ENCODE results near the gene PAMR1. TPM values are rescaled to one million over a fixed set of nuclear protein-coding genes. Genes with fewer than 3 reads are reported as not detected.

The PAMR1 gene
- total RNA-seq, 1 donor from 2014 or later: 37.1 TPM

- Histone ChIP-seq H3K4me3 (ENCODE audit: low read length in 3 of 3) (no peak overlapping the region), H3K9ac (ENCODE audit: low read depth in 1 of 3, low read length in 3 of 3) (no peak overlapping the region), H3K27ac (ENCODE audit: low read depth, low read length) (no peak overlapping the region), H3K27me3 (ENCODE audit: control insufficient read depth in 3 of 3, insufficient read depth in 3 of 3, low read length in 3 of 3) (peaks cover 0 to 7% (median 6%) of the 10 kb centered on the region in 3 donors), H3K4me1 (ENCODE audit: control insufficient read depth in 3 of 3, insufficient read depth in 3 of 3, low read length in 3 of 3) (peaks cover 0 to 2% (median 0%) of the 10 kb centered on the region in 3 donors), H3K36me3 (ENCODE audit: control insufficient read depth in 3 of 3, insufficient read depth in 3 of 3, low read length in 3 of 3) (no peaks in the 10 kb centered on the region), H3K9me3 (ENCODE audit: control insufficient read depth in 3 of 3, low read length in 3 of 3) (no peaks in the 10 kb centered on the region)
These were observed 122.4 kb downstream of the PAMR1 start for GRCh38 chr11:35402751-35403660.

GRCh38 chr11:35398881-35399280 is 126.5 kb downstream of the PAMR1 start:
- H3K9ac ChIP-seq (ENCODE audit: low read depth in 1 of 3, low read length in 3 of 3): no peak overlapping the region
- no peaks in the 10 kb centered on the region for H3K36me3 ChIP-seq (ENCODE audit: control insufficient read depth in 3 of 3, insufficient read depth in 3 of 3, low read length in 3 of 3)
- no peaks in the 10 kb centered on the region for H3K27me3 ChIP-seq (ENCODE audit: control insufficient read depth in 3 of 3, insufficient read depth in 3 of 3, low read length in 3 of 3)
- no peaks in the 10 kb centered on the region for H3K9me3 ChIP-seq (ENCODE audit: control insufficient read depth in 3 of 3, low read length in 3 of 3)
- no peak overlapping the region for H3K27ac ChIP-seq (ENCODE audit: low read depth, low read length)
- no peak overlapping the region for H3K4me3 ChIP-seq (ENCODE audit: low read length in 3 of 3)
- H3K4me1 ChIP-seq (ENCODE audit: control insufficient read depth in 3 of 3, insufficient read depth in 3 of 3, low read length in 3 of 3): no peaks in the 10 kb centered on the region

- H3K27me3 ChIP-seq (ENCODE audit: control insufficient read depth in 3 of 3, insufficient read depth in 3 of 3, low read length in 3 of 3): no peaks in the 10 kb centered on the region
- H3K4me3 ChIP-seq (ENCODE audit: low read length in 3 of 3): no peak overlapping the region
- H3K36me3 ChIP-seq (ENCODE audit: control insufficient read depth in 3 of 3, insufficient read depth in 3 of 3, low read length in 3 of 3): no peaks in the 10 kb centered on the region
- no peak overlapping the region for H3K27ac ChIP-seq (ENCODE audit: low read depth, low read length)
- no peaks in the 10 kb centered on the region for H3K9me3 ChIP-seq (ENCODE audit: control insufficient read depth in 3 of 3, low read length in 3 of 3)
- H3K9ac ChIP-seq (ENCODE audit: low read depth in 1 of 3, low read length in 3 of 3): no peak overlapping the region
- H3K4me1 ChIP-seq (ENCODE audit: control insufficient read depth in 3 of 3, insufficient read depth in 3 of 3, low read length in 3 of 3): peaks cover 4 to 10% (median 7%) of the 10 kb centered on the region in 3 donors
These were observed 130.5 kb downstream of the PAMR1 start for GRCh38 chr11:35394941-35395340.

- no peaks in the 10 kb centered on the region for H3K36me3 ChIP-seq (ENCODE audit: control insufficient read depth in 3 of 3, insufficient read depth in 3 of 3, low read length in 3 of 3)
- H3K9ac ChIP-seq (ENCODE audit: low read depth in 1 of 3, low read length in 3 of 3): no peak overlapping the region
- no peaks in the 10 kb centered on the region for H3K27me3 ChIP-seq (ENCODE audit: control insufficient read depth in 3 of 3, insufficient read depth in 3 of 3, low read length in 3 of 3)
- no peaks in the 10 kb centered on the region for H3K9me3 ChIP-seq (ENCODE audit: control insufficient read depth in 3 of 3, low read length in 3 of 3)
- H3K27ac ChIP-seq (ENCODE audit: low read depth, low read length): no peak overlapping the region
- H3K4me1 ChIP-seq (ENCODE audit: control insufficient read depth in 3 of 3, insufficient read depth in 3 of 3, low read length in 3 of 3): peaks cover 4 to 10% (median 7%) of the 10 kb centered on the region in 3 donors
- no peak overlapping the region for H3K4me3 ChIP-seq (ENCODE audit: low read length in 3 of 3)
These were observed 132.3 kb downstream of the PAMR1 start for GRCh38 chr11:35393098-35393497.

GRCh38 chr11:35391922-35392688 is 133.3 kb downstream of the PAMR1 start:
- peaks cover 4 to 10% (median 7%) of the 10 kb centered on the region in 3 donors for H3K4me1 ChIP-seq (ENCODE audit: control insufficient read depth in 3 of 3, insufficient read depth in 3 of 3, low read length in 3 of 3)
- peak overlapping the region in 1 of 3 donors; percentile 41 for H3K4me3 ChIP-seq (ENCODE audit: low read length in 3 of 3)
- H3K36me3 ChIP-seq (ENCODE audit: control insufficient read depth in 3 of 3, insufficient read depth in 3 of 3, low read length in 3 of 3): no peaks in the 10 kb centered on the region
- H3K9ac ChIP-seq (ENCODE audit: low read depth in 1 of 3, low read length in 3 of 3): no peak overlapping the region
- no peaks in the 10 kb centered on the region for H3K9me3 ChIP-seq (ENCODE audit: control insufficient read depth in 3 of 3, low read length in 3 of 3)
- no peaks in the 10 kb centered on the region for H3K27me3 ChIP-seq (ENCODE audit: control insufficient read depth in 3 of 3, insufficient read depth in 3 of 3, low read length in 3 of 3)
- H3K27ac ChIP-seq (ENCODE audit: low read depth, low read length): no peak overlapping the region

GRCh38 chr11:35390737-35391682 is 134.4 kb downstream of the PAMR1 start:
- no peak overlapping the region for H3K4me3 ChIP-seq (ENCODE audit: low read length in 3 of 3)
- H3K27me3 ChIP-seq (ENCODE audit: control insufficient read depth in 3 of 3, insufficient read depth in 3 of 3, low read length in 3 of 3): no peaks in the 10 kb centered on the region
- H3K4me1 ChIP-seq (ENCODE audit: control insufficient read depth in 3 of 3, insufficient read depth in 3 of 3, low read length in 3 of 3): peaks cover 4 to 10% (median 7%) of the 10 kb centered on the region in 3 donors
- no peaks in the 10 kb centered on the region for H3K36me3 ChIP-seq (ENCODE audit: control insufficient read depth in 3 of 3, insufficient read depth in 3 of 3, low read length in 3 of 3)
- no peak overlapping the region for H3K9ac ChIP-seq (ENCODE audit: low read depth in 1 of 3, low read length in 3 of 3)
- no peaks in the 10 kb centered on the region for H3K9me3 ChIP-seq (ENCODE audit: control insufficient read depth in 3 of 3, low read length in 3 of 3)
- H3K27ac ChIP-seq (ENCODE audit: low read depth, low read length): no peak overlapping the region

GRCh38 chr11:35389897-35390465 is 135.4 kb downstream of the PAMR1 start:
- peaks cover 4 to 10% (median 7%) of the 10 kb centered on the region in 3 donors for H3K4me1 ChIP-seq (ENCODE audit: control insufficient read depth in 3 of 3, insufficient read depth in 3 of 3, low read length in 3 of 3)
- H3K36me3 ChIP-seq (ENCODE audit: control insufficient read depth in 3 of 3, insufficient read depth in 3 of 3, low read length in 3 of 3): no peaks in the 10 kb centered on the region
- no peak overlapping the region for H3K27ac ChIP-seq (ENCODE audit: low read depth, low read length)
- H3K27me3 ChIP-seq (ENCODE audit: control insufficient read depth in 3 of 3, insufficient read depth in 3 of 3, low read length in 3 of 3): no peaks in the 10 kb centered on the region
- no peaks in the 10 kb centered on the region for H3K9me3 ChIP-seq (ENCODE audit: control insufficient read depth in 3 of 3, low read length in 3 of 3)
- no peak overlapping the region for H3K9ac ChIP-seq (ENCODE audit: low read depth in 1 of 3, low read length in 3 of 3)
- no peak overlapping the region for H3K4me3 ChIP-seq (ENCODE audit: low read length in 3 of 3)

GRCh38 chr11:35389112-35389511 is 136.3 kb downstream of the PAMR1 start:
- Histone ChIP-seq H3K9ac (ENCODE audit: low read depth in 1 of 3, low read length in 3 of 3) (no peak overlapping the region), H3K4me3 (ENCODE audit: low read length in 3 of 3) (no peak overlapping the region), H3K27me3 (ENCODE audit: control insufficient read depth in 3 of 3, insufficient read depth in 3 of 3, low read length in 3 of 3) (no peaks in the 10 kb centered on the region), H3K36me3 (ENCODE audit: control insufficient read depth in 3 of 3, insufficient read depth in 3 of 3, low read length in 3 of 3) (no peaks in the 10 kb centered on the region), H3K9me3 (ENCODE audit: control insufficient read depth in 3 of 3, low read length in 3 of 3) (no peaks in the 10 kb centered on the region), H3K4me1 (ENCODE audit: control insufficient read depth in 3 of 3, insufficient read depth in 3 of 3, low read length in 3 of 3) (peaks cover 4 to 10% (median 7%) of the 10 kb centered on the region in 3 donors), H3K27ac (ENCODE audit: low read depth, low read length) (no peak overlapping the region)

GRCh38 chr11:35388061-35388460 is 137.4 kb downstream of the PAMR1 start:
- Histone ChIP-seq H3K4me1 (ENCODE audit: control insufficient read depth in 3 of 3, insufficient read depth in 3 of 3, low read length in 3 of 3) (peaks cover 4 to 10% (median 7%) of the 10 kb centered on the region in 3 donors), H3K27ac (ENCODE audit: low read depth, low read length) (no peak overlapping the region), H3K4me3 (ENCODE audit: low read length in 3 of 3) (no peak overlapping the region), H3K9ac (ENCODE audit: low read depth in 1 of 3, low read length in 3 of 3) (no peak overlapping the region), H3K36me3 (ENCODE audit: control insufficient read depth in 3 of 3, insufficient read depth in 3 of 3, low read length in 3 of 3) (no peaks in the 10 kb centered on the region), H3K27me3 (ENCODE audit: control insufficient read depth in 3 of 3, insufficient read depth in 3 of 3, low read length in 3 of 3) (no peaks in the 10 kb centered on the region), H3K9me3 (ENCODE audit: control insufficient read depth in 3 of 3, low read length in 3 of 3) (no peaks in the 10 kb centered on the region)

All from skeletal muscle tissue (tissue), 4 donors.